ENCODE measurements around the gene SPECC1.
A peak's percentile ranks its signal among the peaks of the same experiment; 100 is the strongest.
"Not testable (repeated sequence)": the region's sequence is repeated elsewhere in the genome, so short reads cannot be mapped to it uniquely, and the experiment has no call there.

Gene SPECC1

DNA sequence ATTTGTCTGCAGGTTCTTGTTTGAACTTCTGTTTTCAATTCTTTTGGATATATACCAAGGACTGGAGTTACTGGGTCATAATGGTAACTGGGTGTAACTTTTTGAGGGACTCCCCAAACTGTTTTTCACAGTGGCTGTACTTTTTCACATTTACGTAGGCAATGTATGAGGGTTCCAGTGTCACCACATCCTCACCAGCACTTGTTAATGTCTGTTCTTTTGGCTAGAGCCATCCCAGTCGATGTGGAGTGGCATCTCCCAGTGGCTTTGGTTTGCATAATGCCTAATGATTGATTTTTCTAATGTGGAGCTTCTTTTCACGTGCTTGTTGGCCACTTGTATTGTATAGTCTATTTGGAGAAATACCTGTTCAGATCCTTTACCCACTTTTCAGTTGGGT, 59.3 kb downstream of the SPECC1 start:
- Histone ChIP-seq H3K27ac (ENCODE audit: low read depth, low read length) (no peak overlapping the region), H3K4me3 (ENCODE audit: low read depth in 1 of 2, low read length in 2 of 2) (no peak overlapping the region), H3K9ac (ENCODE audit: low read depth in 1 of 2, low read length in 2 of 2) (no peak overlapping the region), H3K4me1 (ENCODE audit: control insufficient read depth in 1 of 2, insufficient read depth in 2 of 2, low read length in 2 of 2) (peaks cover 2 to 6% of the 10 kb centered on the region in 2 donors), H3K36me3 (ENCODE audit: control insufficient read depth in 1 of 2, insufficient read depth in 2 of 2, low read length in 2 of 2) (no peaks in the 10 kb centered on the region), H3K9me3 (ENCODE audit: control insufficient read depth in 1 of 2, low read length in 2 of 2) (no peaks in the 10 kb centered on the region), H3K27me3 (ENCODE audit: control insufficient read depth in 1 of 2, insufficient read depth in 2 of 2, low read length in 2 of 2) (no peaks in the 10 kb centered on the region)

- no peaks in the 10 kb centered on the region for H3K36me3 ChIP-seq (ENCODE audit: control insufficient read depth in 1 of 2, insufficient read depth in 2 of 2, low read length in 2 of 2)
- H3K4me1 ChIP-seq (ENCODE audit: control insufficient read depth in 1 of 2, insufficient read depth in 2 of 2, low read length in 2 of 2): no peaks in the 10 kb centered on the region
- no peaks in the 10 kb centered on the region for H3K9me3 ChIP-seq (ENCODE audit: control insufficient read depth in 1 of 2, low read length in 2 of 2)
- H3K4me3 ChIP-seq (ENCODE audit: low read depth in 1 of 2, low read length in 2 of 2): no peak overlapping the region
- no peak overlapping the region for H3K27ac ChIP-seq (ENCODE audit: low read depth, low read length)
- H3K27me3 ChIP-seq (ENCODE audit: control insufficient read depth in 1 of 2, insufficient read depth in 2 of 2, low read length in 2 of 2): no peaks in the 10 kb centered on the region
- H3K9ac ChIP-seq (ENCODE audit: low read depth in 1 of 2, low read length in 2 of 2): no peak overlapping the region
These were observed 62.9 kb downstream of the SPECC1 start for GRCh38 chr17:20071824-20072691.

DNA sequence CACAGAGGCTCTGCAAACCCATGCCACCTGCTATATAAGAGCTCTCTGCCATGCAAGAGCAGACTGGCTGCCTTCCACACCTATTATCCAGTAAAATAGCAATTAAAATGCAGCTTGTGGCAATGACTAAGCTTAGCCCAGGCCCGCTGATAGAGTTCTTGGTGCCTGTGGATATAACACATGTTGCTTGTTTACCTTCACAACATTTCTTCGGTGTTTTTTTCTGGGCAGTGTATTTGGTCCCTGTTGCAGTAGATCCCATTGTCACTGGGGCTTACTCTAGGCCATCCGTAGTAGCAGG, 63.5 kb downstream of the SPECC1 start:
- no peak overlapping the region for H3K27ac ChIP-seq (ENCODE audit: low read depth, low read length)
- no peaks in the 10 kb centered on the region for H3K9me3 ChIP-seq (ENCODE audit: control insufficient read depth in 1 of 2, low read length in 2 of 2)
- no peaks in the 10 kb centered on the region for H3K27me3 ChIP-seq (ENCODE audit: control insufficient read depth in 1 of 2, insufficient read depth in 2 of 2, low read length in 2 of 2)

GRCh38 chr17:20073055-20073979, 64.2 kb downstream of the SPECC1 start:
- peak overlapping the region; percentile 0 to 52 for H3K9ac ChIP-seq (ENCODE audit: low read depth in 1 of 2, low read length in 2 of 2)
- no peak overlapping the region for H3K27ac ChIP-seq (ENCODE audit: low read depth, low read length)
- peak overlapping the region; percentile 42 to 50 for H3K4me3 ChIP-seq (ENCODE audit: low read depth in 1 of 2, low read length in 2 of 2)
- no peaks in the 10 kb centered on the region for H3K4me1 ChIP-seq (ENCODE audit: control insufficient read depth in 1 of 2, insufficient read depth in 2 of 2, low read length in 2 of 2)
- H3K27me3 ChIP-seq (ENCODE audit: control insufficient read depth in 1 of 2, insufficient read depth in 2 of 2, low read length in 2 of 2): no peaks in the 10 kb centered on the region
- H3K36me3 ChIP-seq (ENCODE audit: control insufficient read depth in 1 of 2, insufficient read depth in 2 of 2, low read length in 2 of 2): no peaks in the 10 kb centered on the region
- no peaks in the 10 kb centered on the region for H3K9me3 ChIP-seq (ENCODE audit: control insufficient read depth in 1 of 2, low read length in 2 of 2)

More for the DNA sequence above, 63.5 kb downstream of the SPECC1 start:
- no peaks in the 10 kb centered on the region for H3K36me3 ChIP-seq (ENCODE audit: control insufficient read depth in 1 of 2, insufficient read depth in 2 of 2, low read length in 2 of 2)
- no peak overlapping the region for H3K9ac ChIP-seq (ENCODE audit: low read depth in 1 of 2, low read length in 2 of 2)
- H3K4me3 ChIP-seq (ENCODE audit: low read depth in 1 of 2, low read length in 2 of 2): no peak overlapping the region
- H3K4me1 ChIP-seq (ENCODE audit: control insufficient read depth in 1 of 2, insufficient read depth in 2 of 2, low read length in 2 of 2): no peaks in the 10 kb centered on the region

DNA sequence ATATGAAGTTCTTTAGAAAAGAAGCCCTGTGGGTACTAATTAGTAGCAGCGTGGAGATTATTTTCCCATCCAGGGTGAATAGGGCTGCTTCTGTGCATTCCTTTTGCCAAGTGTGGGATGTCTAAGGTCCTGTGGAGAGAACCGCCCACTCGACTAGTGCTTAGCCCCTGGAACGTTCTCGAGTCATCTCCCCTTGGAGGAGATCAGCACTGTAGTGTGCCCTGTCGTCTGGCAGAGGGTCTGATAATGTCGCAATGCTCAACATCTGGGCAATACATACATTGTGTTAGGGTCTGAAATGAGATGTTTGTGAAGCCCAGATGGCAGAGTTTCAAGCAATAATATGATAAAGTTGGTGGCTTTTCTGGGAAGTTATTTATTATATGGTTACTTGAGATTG, 64.8 kb downstream of the SPECC1 start:
- H3K9me3 ChIP-seq (ENCODE audit: control insufficient read depth in 1 of 2, low read length in 2 of 2): no peaks in the 10 kb centered on the region
- no peaks in the 10 kb centered on the region for H3K4me1 ChIP-seq (ENCODE audit: control insufficient read depth in 1 of 2, insufficient read depth in 2 of 2, low read length in 2 of 2)
- no peaks in the 10 kb centered on the region for H3K27me3 ChIP-seq (ENCODE audit: control insufficient read depth in 1 of 2, insufficient read depth in 2 of 2, low read length in 2 of 2)
- no peaks in the 10 kb centered on the region for H3K36me3 ChIP-seq (ENCODE audit: control insufficient read depth in 1 of 2, insufficient read depth in 2 of 2, low read length in 2 of 2)
- H3K27ac ChIP-seq (ENCODE audit: low read depth, low read length): no peak overlapping the region
- peak overlapping the region; percentile 0 to 52 for H3K9ac ChIP-seq (ENCODE audit: low read depth in 1 of 2, low read length in 2 of 2)
- H3K4me3 ChIP-seq (ENCODE audit: low read depth in 1 of 2, low read length in 2 of 2): peak overlapping the region; percentile 42 to 50

DNA sequence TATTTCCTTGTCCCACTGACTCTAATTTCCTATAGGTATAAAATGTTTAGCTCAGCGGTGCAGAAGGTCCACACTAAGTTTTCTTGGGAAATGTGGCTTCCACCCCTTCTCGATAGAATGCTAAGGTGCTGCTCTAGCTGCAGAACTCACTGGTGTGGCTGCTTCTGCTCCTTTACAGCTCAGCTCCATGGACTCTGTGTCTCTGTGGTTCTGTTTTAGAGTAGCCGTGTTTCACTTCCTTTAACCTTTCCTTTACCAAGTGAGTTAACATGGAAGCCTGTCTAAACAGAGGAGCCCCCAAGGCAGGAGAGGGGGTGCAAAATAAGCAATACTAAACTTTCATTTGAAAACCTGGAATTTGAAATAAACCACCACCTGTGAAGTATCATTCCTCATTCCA, 65.3 kb downstream of the SPECC1 start:
- H3K27me3 ChIP-seq (ENCODE audit: control insufficient read depth in 1 of 2, insufficient read depth in 2 of 2, low read length in 2 of 2): no peaks in the 10 kb centered on the region
- H3K36me3 ChIP-seq (ENCODE audit: control insufficient read depth in 1 of 2, insufficient read depth in 2 of 2, low read length in 2 of 2): no peaks in the 10 kb centered on the region
- H3K27ac ChIP-seq (ENCODE audit: low read depth, low read length): no peak overlapping the region
- H3K9me3 ChIP-seq (ENCODE audit: control insufficient read depth in 1 of 2, low read length in 2 of 2): no peaks in the 10 kb centered on the region
- peak overlapping the region; percentile 42 to 50 for H3K4me3 ChIP-seq (ENCODE audit: low read depth in 1 of 2, low read length in 2 of 2)
- no peaks in the 10 kb centered on the region for H3K4me1 ChIP-seq (ENCODE audit: control insufficient read depth in 1 of 2, insufficient read depth in 2 of 2, low read length in 2 of 2)
- H3K9ac ChIP-seq (ENCODE audit: low read depth in 1 of 2, low read length in 2 of 2): peak overlapping the region in 1 of 2 donors; percentile 0

DNA sequence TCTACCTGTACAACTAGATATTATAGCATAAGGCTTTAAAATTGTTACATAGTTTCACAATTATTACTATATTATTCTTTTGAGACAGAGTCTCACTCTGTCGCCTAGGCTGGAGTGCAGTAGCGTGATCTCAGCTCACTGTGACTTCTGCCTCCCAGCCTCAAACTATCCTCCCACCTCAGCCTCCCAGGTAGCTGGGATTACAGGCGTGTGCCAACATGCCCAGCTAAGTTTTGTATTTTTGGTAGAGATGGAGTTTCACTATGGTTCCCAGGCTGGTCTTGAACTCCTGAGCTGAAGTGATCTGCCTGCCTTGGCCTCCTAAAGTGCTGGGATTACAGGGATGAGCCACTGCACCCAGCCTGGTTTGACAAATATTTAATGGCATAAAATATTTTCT, 67.0 kb downstream of the SPECC1 start:
- not testable (repeated sequence) for H3K27ac ChIP-seq (ENCODE audit: low read depth, low read length); H3K27me3 ChIP-seq (ENCODE audit: control insufficient read depth in 1 of 2, insufficient read depth in 2 of 2, low read length in 2 of 2); H3K9me3 ChIP-seq (ENCODE audit: control insufficient read depth in 1 of 2, low read length in 2 of 2); H3K4me1 ChIP-seq (ENCODE audit: control insufficient read depth in 1 of 2, insufficient read depth in 2 of 2, low read length in 2 of 2); H3K4me3 ChIP-seq (ENCODE audit: low read depth in 1 of 2, low read length in 2 of 2); H3K36me3 ChIP-seq (ENCODE audit: control insufficient read depth in 1 of 2, insufficient read depth in 2 of 2, low read length in 2 of 2); H3K9ac ChIP-seq (ENCODE audit: low read depth in 1 of 2, low read length in 2 of 2)

DNA sequence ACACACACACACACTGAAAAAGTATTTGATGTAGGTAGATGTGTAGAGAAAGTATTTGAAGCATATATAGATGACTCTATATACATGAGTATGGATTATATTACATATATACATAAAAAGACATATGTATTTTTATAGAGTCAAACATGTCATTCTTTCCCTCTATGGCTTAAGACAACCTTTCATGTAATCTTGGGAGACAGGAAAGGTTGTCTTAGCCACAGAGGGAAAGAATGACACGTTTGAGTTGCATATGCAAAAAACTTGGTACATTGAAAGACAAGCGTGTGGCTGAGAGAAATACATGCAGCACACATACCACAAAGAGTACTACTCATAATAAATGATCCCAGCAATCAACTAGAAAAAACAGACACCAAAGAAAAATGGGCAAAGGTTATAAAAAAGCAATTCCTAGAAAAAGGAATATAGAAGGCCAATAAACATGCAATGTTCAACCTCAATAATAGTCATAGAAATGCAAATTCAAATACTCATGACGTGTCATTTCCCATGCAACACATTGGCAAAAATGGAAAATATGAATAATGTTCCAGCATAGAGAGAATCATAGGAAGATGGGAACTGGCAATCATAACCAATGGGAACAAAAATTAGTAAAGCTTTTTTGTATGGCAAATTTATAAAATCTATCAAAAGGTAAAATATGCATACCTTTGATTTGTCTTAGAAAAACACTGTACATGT, 69.0 kb downstream of the SPECC1 start:
- Histone ChIP-seq H3K4me3 (ENCODE audit: low read depth in 1 of 2, low read length in 2 of 2) (no peak overlapping the region), H3K9ac (ENCODE audit: low read depth in 1 of 2, low read length in 2 of 2) (no peak overlapping the region), H3K4me1 (ENCODE audit: control insufficient read depth in 1 of 2, insufficient read depth in 2 of 2, low read length in 2 of 2) (no peaks in the 10 kb centered on the region), H3K27me3 (ENCODE audit: control insufficient read depth in 1 of 2, insufficient read depth in 2 of 2, low read length in 2 of 2) (no peaks in the 10 kb centered on the region), H3K9me3 (ENCODE audit: control insufficient read depth in 1 of 2, low read length in 2 of 2) (no peaks in the 10 kb centered on the region), H3K36me3 (ENCODE audit: control insufficient read depth in 1 of 2, insufficient read depth in 2 of 2, low read length in 2 of 2) (no peaks in the 10 kb centered on the region), H3K27ac (ENCODE audit: low read depth, low read length) (no peak overlapping the region)

DNA sequence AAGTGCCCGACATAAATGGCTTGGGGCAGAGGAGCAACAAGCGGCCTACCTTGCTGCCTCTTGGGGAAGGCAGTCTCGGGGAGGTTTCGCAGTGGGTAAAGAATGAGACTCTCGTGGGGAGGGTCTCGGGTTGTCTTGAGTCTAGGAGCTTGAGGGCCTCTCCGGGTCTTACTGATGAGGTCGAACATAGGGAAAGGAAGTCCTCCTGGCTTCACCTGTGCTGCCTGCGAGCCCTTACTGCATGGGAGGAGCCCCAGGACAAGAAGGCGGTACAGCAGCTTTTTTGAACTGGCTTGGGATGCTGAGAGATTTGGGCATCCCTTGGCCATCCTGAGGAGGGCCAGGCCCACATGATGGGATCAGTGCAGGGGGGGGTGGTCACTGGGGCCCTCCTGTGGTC, 71.4 kb downstream of the SPECC1 start:
- no peaks in the 10 kb centered on the region for H3K9me3 ChIP-seq (ENCODE audit: control insufficient read depth in 1 of 2, low read length in 2 of 2)
- no peak overlapping the region for H3K27ac ChIP-seq (ENCODE audit: low read depth, low read length)
- no peaks in the 10 kb centered on the region for H3K36me3 ChIP-seq (ENCODE audit: control insufficient read depth in 1 of 2, insufficient read depth in 2 of 2, low read length in 2 of 2)
- H3K27me3 ChIP-seq (ENCODE audit: control insufficient read depth in 1 of 2, insufficient read depth in 2 of 2, low read length in 2 of 2): no peaks in the 10 kb centered on the region
- no peak overlapping the region for H3K9ac ChIP-seq (ENCODE audit: low read depth in 1 of 2, low read length in 2 of 2)
- H3K4me1 ChIP-seq (ENCODE audit: control insufficient read depth in 1 of 2, insufficient read depth in 2 of 2, low read length in 2 of 2): no peaks in the 10 kb centered on the region
- no peak overlapping the region for H3K4me3 ChIP-seq (ENCODE audit: low read depth in 1 of 2, low read length in 2 of 2)

Data from duodenal mucosa (tissue), 2 donors.